Caco-2 (cell line): Measurements from ENCODE around the gene TFEB. TPM values are rescaled to one million over a fixed set of nuclear protein-coding genes. Genes with fewer than 3 reads are reported as not detected.

Source experiments
- BruUV-seq: library from RNA; stranded (reverse); fragments of 400-500 nt; replicated peaks from 2 replicates; lab custom pipeline; 2021; lab: Mats Ljungman, UMichigan
- CTCF ChIA-PET: fragments of 300-600 bp; sonication (Branson Sonifier 250); formaldehyde crosslinking; loops from one replicate; lab custom pipeline; 2022; ENCODE audit warnings: antibody characterized with exemption; lab: Charles Lee
- POLR2A ChIA-PET: fragments of 300-600 bp; sonication (Branson Sonifier 250); formaldehyde crosslinking; loops from one replicate; lab custom pipeline; 2022; ENCODE audit warnings: antibody characterized with exemption; lab: Charles Lee
- DNase-seq, 2 experiments: peaks; one replicate each; pipeline versions ENCODE4 v3.0.0 to v3.0.0-alpha.2; 2020 to 2022
- H3K27me3 ChIP-seq: replicated peaks from 2 replicates; pipeline ENCODE4 v1.6.0; 2011; ENCODE audit warnings: low read length; ENCODE audit not compliant: control insufficient read depth, insufficient read depth
- H3K36me3 ChIP-seq: 2 replicates; pipeline ENCODE4 v1.5.1; 2011; ENCODE audit warnings: low read length; ENCODE audit not compliant: control insufficient read depth, insufficient read depth
- H3K4me1 ChIP-seq: fragments of 250-450 bp; sonication (Bioruptor Pico); 2 replicates; pipeline ENCODE4 v1.5.1; 2020; ENCODE audit warnings: mild to moderate bottlenecking
- H3K4me3 ChIP-seq: 2 replicates; pipeline ENCODE4 v1.5.1; 2011; ENCODE audit warnings: low read depth, mild to moderate bottlenecking, control low read depth, low read length
- H3K9me3 ChIP-seq: fragments of 250-450 bp; sonication (Bioruptor Pico); 2 replicates; pipeline ENCODE4 v1.5.1; 2020; ENCODE audit warnings: mild to moderate bottlenecking, moderate library complexity
- H3K27ac Mint-ChIP-seq: one replicate; pipeline ENCODE4 v1.8.0; 2022; ENCODE audit warnings: mixed read lengths; ENCODE audit not compliant: unreplicated experiment
- H3K27me3 Mint-ChIP-seq: one replicate; pipeline ENCODE4 v1.8.0; 2022; ENCODE audit warnings: mixed read lengths; ENCODE audit not compliant: insufficient read depth, unreplicated experiment
- H3K36me3 Mint-ChIP-seq: one replicate; pipeline ENCODE4 v1.8.0; 2022; ENCODE audit warnings: mild to moderate bottlenecking, mixed read lengths; ENCODE audit not compliant: insufficient read depth, unreplicated experiment
- H3K4me1 Mint-ChIP-seq: one replicate; pipeline ENCODE4 v1.8.0; 2022; ENCODE audit warnings: low read depth, mixed read lengths; ENCODE audit not compliant: unreplicated experiment
- H3K4me3 Mint-ChIP-seq: one replicate; pipeline ENCODE4 v1.8.0; 2022; ENCODE audit warnings: mild to moderate bottlenecking, moderate library complexity, mixed read lengths; ENCODE audit not compliant: unreplicated experiment
- H3K9me3 Mint-ChIP-seq: one replicate; pipeline ENCODE4 v1.8.0; 2022; ENCODE audit warnings: mixed read lengths; ENCODE audit not compliant: unreplicated experiment
- CTCF ChIP-seq, 2 experiments: fragments of 200-600 bp in 1 of 2; IDR thresholded peaks; 1 replicate in 1 of 2; 2 replicates in 1 of 2; pipeline versions ENCODE4 v1.5.1 to v1.8.0; 2011 to 2022; ENCODE audit warnings: antibody characterized with exemption in 1 of 2, control low read depth in 1 of 2, inconsistent platforms in 1 of 2, low read depth in 1 of 2, low read length in 1 of 2, mild to moderate bottlenecking in 1 of 2, moderate library complexity in 1 of 2; ENCODE audit not compliant: insufficient read depth in 1 of 2, severe bottlenecking in 1 of 2, unreplicated experiment in 1 of 2
- intact Hi-C: fragments of 100-400 bp; cut with micrococcal nuclease; formaldehyde crosslinking; loops from one replicate; pipeline ENCODE4 v1.10.0; 2022; ENCODE audit not compliant: unreplicated experiment
- total RNA-seq: library from RNA; stranded (reverse); gene quantifications from 2 replicates; pipeline ENCODE4 v1.2.3, GENCODE V29; 2022

The TFEB gene
- total RNA-seq, 1 experiment from 2014 or later = 3.8 TPM

DNA sequence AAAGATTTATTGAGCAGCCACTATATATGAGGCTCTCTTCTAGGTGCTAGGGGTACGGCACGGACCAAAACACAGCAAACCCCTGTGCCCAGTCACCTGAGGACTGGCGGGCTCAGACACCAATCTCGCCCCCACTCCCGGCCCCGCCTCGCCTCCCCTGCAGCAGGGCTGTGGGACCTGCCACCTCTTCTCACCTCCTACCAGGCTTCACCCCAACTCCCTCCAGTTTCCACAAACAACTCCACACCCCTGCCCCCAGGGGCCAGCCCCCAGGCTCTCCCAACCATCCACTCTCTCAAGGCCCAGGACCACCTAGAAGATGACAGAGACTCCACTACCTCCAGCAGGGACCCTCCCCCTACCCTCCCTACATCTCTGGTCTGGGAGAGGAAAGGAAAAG, 6.5 kb downstream of the TFEB start:
- no peaks in the 10 kb centered on the region for H3K9me3 ChIP-seq
- no peak for TF ChIP-seq CTCF (IDR thresholded peaks at IDR 0.05; ENCODE audit: insufficient read depth in 1 of 2, low read depth in 1 of 2, low read length in 1 of 2, severe bottlenecking in 1 of 2, unreplicated experiment in 1 of 2)
- BruUV-seq = no TSS peak
- H3K4me3 ChIP-seq = no peak overlapping the region
- ChIA-PET POLR2A (no interaction called here), CTCF (no interaction called here)
- Mint-ChIP-seq H3K27ac (no peak overlapping the region), H3K4me3 (no peak overlapping the region), H3K4me1 (peaks cover 16% of the 10 kb centered on the region), H3K27me3 (no peaks in the 10 kb centered on the region), H3K9me3 (no peaks in the 10 kb centered on the region), H3K36me3 (no peaks in the 10 kb centered on the region)
- peaks cover 14% of the 10 kb centered on the region for H3K4me1 ChIP-seq
- no peak for DNase-seq
- intact Hi-C loops = no loop called here
- H3K36me3 ChIP-seq = no peaks in the 10 kb centered on the region
- H3K27me3 ChIP-seq = no peaks in the 10 kb centered on the region

DNA sequence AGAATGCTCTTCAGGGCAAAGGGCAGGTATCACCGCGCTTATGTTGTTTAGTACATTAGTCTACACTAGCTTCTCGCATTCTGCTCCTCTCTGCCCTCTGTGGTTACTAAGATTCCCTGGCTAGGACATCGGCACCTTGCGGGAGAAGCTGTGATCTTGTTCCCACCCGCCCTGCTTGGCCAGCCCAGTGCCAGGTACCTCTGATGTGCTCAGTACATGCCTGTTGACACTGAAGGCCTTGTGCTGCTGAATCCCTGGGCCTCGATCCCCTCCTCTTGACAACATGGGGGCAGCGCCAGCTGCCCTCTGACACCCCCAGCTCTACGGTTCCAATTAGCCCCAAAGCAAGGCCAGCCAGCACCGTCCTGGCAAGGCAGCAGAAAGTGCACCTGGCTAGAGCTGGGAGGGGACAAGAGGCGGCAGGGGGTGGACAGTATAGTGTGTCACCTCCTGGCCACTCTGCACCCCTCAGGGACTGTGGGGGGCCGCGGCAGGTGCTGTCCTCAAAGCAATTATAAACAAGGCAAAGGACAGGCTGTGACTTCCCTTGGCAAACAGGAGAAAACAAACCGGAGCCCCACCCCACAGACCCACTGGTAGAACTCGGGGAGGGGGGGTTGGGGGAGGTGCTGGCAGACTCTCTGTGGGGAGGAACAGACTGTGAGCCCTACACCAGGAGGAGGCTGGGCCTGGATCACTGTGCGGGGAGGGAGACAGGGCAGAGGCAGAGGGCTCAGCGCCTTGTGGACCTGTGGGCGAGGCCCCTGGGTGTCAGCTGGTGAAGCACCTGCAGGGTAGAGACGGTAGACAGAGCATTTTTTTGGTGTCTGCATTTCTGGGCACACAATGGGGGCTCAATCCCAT, 7.1 kb downstream of the TFEB start:
- no peaks in the 10 kb centered on the region for H3K27me3 ChIP-seq
- peaks cover 18% of the 10 kb centered on the region for H3K4me1 Mint-ChIP-seq
- ChIA-PET POLR2A (no interaction called here), CTCF (no interaction called here)
- no peak overlapping the region for H3K4me3 ChIP-seq
- no peaks in the 10 kb centered on the region for H3K36me3 ChIP-seq
- H3K27me3 Mint-ChIP-seq = no peaks in the 10 kb centered on the region
- no peak overlapping the region for H3K27ac Mint-ChIP-seq
- no peaks in the 10 kb centered on the region for H3K9me3 ChIP-seq
- no peaks in the 10 kb centered on the region for H3K9me3 Mint-ChIP-seq
- intact Hi-C loops = no loop called here
- H3K36me3 Mint-ChIP-seq = no peaks in the 10 kb centered on the region
- peaks cover 20% of the 10 kb centered on the region for H3K4me1 ChIP-seq
- no peak overlapping the region for H3K4me3 Mint-ChIP-seq
- no peak for DNase-seq
- TF ChIP-seq CTCF (IDR thresholded peaks at IDR 0.05; ENCODE audit: insufficient read depth in 1 of 2, low read depth in 1 of 2, low read length in 1 of 2, severe bottlenecking in 1 of 2, unreplicated experiment in 1 of 2) = no peak
- no TSS peak for BruUV-seq

DNA sequence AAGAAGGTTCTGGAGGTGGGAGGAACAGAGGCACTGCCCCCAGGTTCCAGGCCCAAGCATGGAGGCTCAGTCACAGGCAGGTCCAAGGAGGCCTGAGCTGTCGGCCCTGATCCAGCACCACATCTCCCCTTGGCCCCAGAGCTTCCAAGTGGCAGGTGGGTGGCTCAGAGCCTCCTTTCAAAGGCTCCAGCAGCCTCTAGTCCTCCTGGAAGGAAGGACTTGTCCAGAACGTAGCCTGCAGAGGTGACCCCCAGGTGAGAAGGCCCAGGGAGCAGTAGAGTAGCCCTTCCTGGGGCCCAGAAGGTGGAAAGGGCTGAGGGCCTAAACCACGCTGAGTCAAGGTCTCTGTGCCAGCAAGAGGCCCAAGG, 7.7 kb downstream of the TFEB start:
- H3K27me3 Mint-ChIP-seq = no peaks in the 10 kb centered on the region
- intact Hi-C loops = no loop called here
- Histone ChIP-seq H3K9me3 (no peaks in the 10 kb centered on the region), H3K36me3 (no peaks in the 10 kb centered on the region), H3K4me1 (peaks cover 23% of the 10 kb centered on the region), H3K4me3 (no peak overlapping the region), H3K27me3 (no peaks in the 10 kb centered on the region)
- DNase-seq = no peak
- H3K4me3 Mint-ChIP-seq = no peak overlapping the region
- no peaks in the 10 kb centered on the region for H3K36me3 Mint-ChIP-seq
- no peaks in the 10 kb centered on the region for H3K9me3 Mint-ChIP-seq
- BruUV-seq = no TSS peak
- ChIA-PET POLR2A (no interaction called here), CTCF (no interaction called here)
- TF ChIP-seq CTCF (IDR thresholded peaks at IDR 0.05; ENCODE audit: insufficient read depth in 1 of 2, low read depth in 1 of 2, low read length in 1 of 2, severe bottlenecking in 1 of 2, unreplicated experiment in 1 of 2) = no peak
- H3K27ac Mint-ChIP-seq = no peak overlapping the region
- H3K4me1 Mint-ChIP-seq = peaks cover 17% of the 10 kb centered on the region
